GM23338 (cell line): ENCODE measurements around the gene VPS50. TPM values are rescaled to one million over a fixed set of nuclear protein-coding genes. Genes with fewer than 3 reads are reported as not detected.
A peak's percentile ranks its signal among the peaks of the same experiment; 100 is the strongest.

Experiments used
- ATAC-seq: fragments of 200-7000 bp; cut with Tn5 transposase; 3 replicates; pipeline ENCODE4 v1.9.1; 2020
- DNase-seq: peaks from one replicate; pipeline ENCODE4 v3.0.0-alpha.2; 2015; ENCODE audit warnings: low spot score
- H2AFZ ChIP-seq: fragments of 200-600 bp; sonication (generic); 2 replicates; pipeline ENCODE4 v1.8.0; 2016; ENCODE audit warnings: antibody characterized with exemption, mild to moderate bottlenecking, moderate library complexity
- H3F3A ChIP-seq: fragments of 200-600 bp; sonication (generic); replicated peaks from 2 replicates; pipeline ENCODE4 v1.8.0; 2017; ENCODE audit warnings: antibody characterized with exemption, mixed run types, low read depth
- H3K27ac ChIP-seq: fragments of 200-600 bp; sonication (generic); 2 replicates; pipeline ENCODE4 v1.6.1; 2016; ENCODE audit warnings: low read depth
- H3K27me3 ChIP-seq: fragments of 200-600 bp; sonication (generic); 2 replicates; pipeline ENCODE4 v1.8.0; 2016; ENCODE audit warnings: mild to moderate bottlenecking, mixed run types, moderate library complexity; ENCODE audit not compliant: insufficient read depth
- H3K36me3 ChIP-seq: fragments of 200-600 bp; sonication (generic); 2 replicates; pipeline ENCODE4 v1.8.0; 2016; ENCODE audit warnings: mild to moderate bottlenecking; ENCODE audit not compliant: insufficient read depth
- H3K4me1 ChIP-seq: fragments of 200-600 bp; sonication (generic); 2 replicates; pipeline ENCODE4 v1.8.0; 2016; ENCODE audit warnings: mild to moderate bottlenecking, moderate library complexity; ENCODE audit not compliant: insufficient read depth
- H3K4me2 ChIP-seq: fragments of 200-600 bp; sonication (generic); 2 replicates; pipeline ENCODE4 v1.7.1; 2017; ENCODE audit warnings: mixed run types
- H3K4me3 ChIP-seq: fragments of 200-600 bp; sonication (generic); 2 replicates; pipeline ENCODE4 v1.6.1; 2016; ENCODE audit warnings: mixed run types
- H3K79me2 ChIP-seq: fragments of 200-600 bp; sonication (generic); replicated peaks from 2 replicates; pipeline ENCODE4 v1.8.0; 2017; ENCODE audit warnings: mild to moderate bottlenecking; ENCODE audit not compliant: insufficient read depth
- H3K9me2 ChIP-seq: fragments of 200-600 bp; sonication (generic); 2 replicates; pipeline ENCODE4 v1.8.0; 2017; ENCODE audit not compliant: insufficient read depth
- H4K20me1 ChIP-seq: fragments of 200-600 bp; sonication (generic); replicated peaks from 2 replicates; pipeline ENCODE4 v1.8.0; 2017; ENCODE audit warnings: mild to moderate bottlenecking; ENCODE audit not compliant: insufficient read depth
- H3K27ac Mint-ChIP-seq: 2 replicates; pipeline ENCODE4 v1.8.0; 2020; ENCODE audit warnings: inconsistent platforms, mild to moderate bottlenecking, moderate library complexity, mixed read lengths
- H3K27me3 Mint-ChIP-seq: 3 replicates; pipeline ENCODE4 v1.8.0; 2022; ENCODE audit warnings: low read depth, mild to moderate bottlenecking, moderate library complexity, mixed read lengths, inconsistent platforms; ENCODE audit not compliant: insufficient read depth, poor library complexity
- H3K36me3 Mint-ChIP-seq: 3 replicates; pipeline ENCODE4 v1.8.0; 2021; ENCODE audit warnings: low read depth, mild to moderate bottlenecking, inconsistent platforms, moderate library complexity, mixed read lengths
- H3K4me1 Mint-ChIP-seq: 3 replicates; pipeline ENCODE4 v1.8.0; 2020; ENCODE audit warnings: mild to moderate bottlenecking, inconsistent platforms, mixed read lengths
- H3K4me3 Mint-ChIP-seq: 3 replicates; pipeline ENCODE4 v1.8.0; 2021; ENCODE audit warnings: moderate library complexity, mild to moderate bottlenecking, inconsistent platforms, mixed read lengths
- H3K9me3 Mint-ChIP-seq: 3 replicates; pipeline ENCODE4 v1.8.0; 2020; ENCODE audit warnings: moderate library complexity, mild to moderate bottlenecking, inconsistent platforms, mixed read lengths
- CREB1 ChIP-seq: fragments of 250-450 bp; sonication (Bioruptor Pico); IDR thresholded peaks from 2 replicates; pipeline ENCODE4 v1.5.0; 2020; ENCODE audit warnings: low read depth, mild to moderate bottlenecking, moderate library complexity
- EZH2phosphoT487 ChIP-seq: fragments of 200-600 bp; sonication (generic); IDR thresholded peaks from one replicate; pipeline ENCODE4 v1.8.1; 2018; ENCODE audit warnings: antibody characterized with exemption; ENCODE audit not compliant: unreplicated experiment
- POLR2AphosphoS5 ChIP-seq: IDR thresholded peaks from 2 replicates; pipeline ENCODE4 v1.6.1; 2016; ENCODE audit warnings: antibody characterized with exemption, low read depth
- STAT1 ChIP-seq: IDR thresholded peaks from one replicate; pipeline ENCODE4 v1.6.1; 2016; ENCODE audit warnings: antibody characterized with exemption; ENCODE audit not compliant: unreplicated experiment
- ZNF114 ChIP-seq: fragments of 250-450 bp; sonication (Bioruptor Pico); IDR thresholded peaks from 2 replicates; pipeline ENCODE4 v1.5.0; 2020; ENCODE audit warnings: mild to moderate bottlenecking, moderate library complexity
- polyA plus RNA-seq: library from polyadenylated mRNA; unstranded; fragments of >200 nt; fragmentation: Nextera tagmentation; extraction: Ambion mirVana; gene quantifications from 2 replicates; pipeline ENCODE4 v1.2.1, GENCODE V29; 2016
- total RNA-seq: library from RNA; depleted of rRNA; stranded (reverse); fragments of >200 nt; shearing (Covaris generic); gene quantifications from 2 replicates; pipeline ENCODE4 v1.2.3, GENCODE V29; 2014
- TF ChIP-seq, protein P1 (sequence below): fragments of 250-450 bp; sonication (Bioruptor Pico); IDR thresholded peaks from 2 replicates; pipeline ENCODE4 v1.5.0; 2020; ENCODE audit warnings: mild to moderate bottlenecking, moderate library complexity
- TF ChIP-seq, protein P2 (sequence below): IDR thresholded peaks from 2 replicates; pipeline ENCODE4 v1.6.1; 2016; ENCODE audit warnings: antibody characterized with exemption
- TF ChIP-seq, protein P3 (sequence below): IDR thresholded peaks from one replicate; pipeline ENCODE4 v1.6.1; 2018; ENCODE audit warnings: antibody characterized with exemption; ENCODE audit not compliant: unreplicated experiment

VPS50 gene
- total and polyA plus RNA-seq, 2 experiments from 2014 or later = 4.3 to 12.3 TPM

DNA sequence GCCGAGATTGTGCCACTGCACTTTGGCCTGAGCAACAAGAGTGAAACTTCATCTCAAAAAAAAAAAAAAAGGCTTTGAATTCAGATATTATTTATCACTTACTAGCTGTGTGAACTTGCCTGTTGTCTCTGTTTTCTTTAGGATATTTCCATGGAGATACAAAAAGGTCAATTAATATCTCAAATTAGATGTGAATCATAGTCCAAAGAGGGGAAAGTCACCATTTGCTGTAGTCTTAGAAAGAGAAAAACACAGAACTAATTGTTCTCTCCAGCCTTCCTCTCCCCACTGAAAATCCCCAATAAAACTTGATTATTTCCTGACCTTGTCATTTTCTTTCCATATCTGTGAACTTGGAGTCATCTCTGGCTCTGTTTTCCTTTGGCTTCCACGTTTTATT lies 27.1 kb upstream of the VPS50 start (continued):
- TF ChIP-seq, protein P1, sequence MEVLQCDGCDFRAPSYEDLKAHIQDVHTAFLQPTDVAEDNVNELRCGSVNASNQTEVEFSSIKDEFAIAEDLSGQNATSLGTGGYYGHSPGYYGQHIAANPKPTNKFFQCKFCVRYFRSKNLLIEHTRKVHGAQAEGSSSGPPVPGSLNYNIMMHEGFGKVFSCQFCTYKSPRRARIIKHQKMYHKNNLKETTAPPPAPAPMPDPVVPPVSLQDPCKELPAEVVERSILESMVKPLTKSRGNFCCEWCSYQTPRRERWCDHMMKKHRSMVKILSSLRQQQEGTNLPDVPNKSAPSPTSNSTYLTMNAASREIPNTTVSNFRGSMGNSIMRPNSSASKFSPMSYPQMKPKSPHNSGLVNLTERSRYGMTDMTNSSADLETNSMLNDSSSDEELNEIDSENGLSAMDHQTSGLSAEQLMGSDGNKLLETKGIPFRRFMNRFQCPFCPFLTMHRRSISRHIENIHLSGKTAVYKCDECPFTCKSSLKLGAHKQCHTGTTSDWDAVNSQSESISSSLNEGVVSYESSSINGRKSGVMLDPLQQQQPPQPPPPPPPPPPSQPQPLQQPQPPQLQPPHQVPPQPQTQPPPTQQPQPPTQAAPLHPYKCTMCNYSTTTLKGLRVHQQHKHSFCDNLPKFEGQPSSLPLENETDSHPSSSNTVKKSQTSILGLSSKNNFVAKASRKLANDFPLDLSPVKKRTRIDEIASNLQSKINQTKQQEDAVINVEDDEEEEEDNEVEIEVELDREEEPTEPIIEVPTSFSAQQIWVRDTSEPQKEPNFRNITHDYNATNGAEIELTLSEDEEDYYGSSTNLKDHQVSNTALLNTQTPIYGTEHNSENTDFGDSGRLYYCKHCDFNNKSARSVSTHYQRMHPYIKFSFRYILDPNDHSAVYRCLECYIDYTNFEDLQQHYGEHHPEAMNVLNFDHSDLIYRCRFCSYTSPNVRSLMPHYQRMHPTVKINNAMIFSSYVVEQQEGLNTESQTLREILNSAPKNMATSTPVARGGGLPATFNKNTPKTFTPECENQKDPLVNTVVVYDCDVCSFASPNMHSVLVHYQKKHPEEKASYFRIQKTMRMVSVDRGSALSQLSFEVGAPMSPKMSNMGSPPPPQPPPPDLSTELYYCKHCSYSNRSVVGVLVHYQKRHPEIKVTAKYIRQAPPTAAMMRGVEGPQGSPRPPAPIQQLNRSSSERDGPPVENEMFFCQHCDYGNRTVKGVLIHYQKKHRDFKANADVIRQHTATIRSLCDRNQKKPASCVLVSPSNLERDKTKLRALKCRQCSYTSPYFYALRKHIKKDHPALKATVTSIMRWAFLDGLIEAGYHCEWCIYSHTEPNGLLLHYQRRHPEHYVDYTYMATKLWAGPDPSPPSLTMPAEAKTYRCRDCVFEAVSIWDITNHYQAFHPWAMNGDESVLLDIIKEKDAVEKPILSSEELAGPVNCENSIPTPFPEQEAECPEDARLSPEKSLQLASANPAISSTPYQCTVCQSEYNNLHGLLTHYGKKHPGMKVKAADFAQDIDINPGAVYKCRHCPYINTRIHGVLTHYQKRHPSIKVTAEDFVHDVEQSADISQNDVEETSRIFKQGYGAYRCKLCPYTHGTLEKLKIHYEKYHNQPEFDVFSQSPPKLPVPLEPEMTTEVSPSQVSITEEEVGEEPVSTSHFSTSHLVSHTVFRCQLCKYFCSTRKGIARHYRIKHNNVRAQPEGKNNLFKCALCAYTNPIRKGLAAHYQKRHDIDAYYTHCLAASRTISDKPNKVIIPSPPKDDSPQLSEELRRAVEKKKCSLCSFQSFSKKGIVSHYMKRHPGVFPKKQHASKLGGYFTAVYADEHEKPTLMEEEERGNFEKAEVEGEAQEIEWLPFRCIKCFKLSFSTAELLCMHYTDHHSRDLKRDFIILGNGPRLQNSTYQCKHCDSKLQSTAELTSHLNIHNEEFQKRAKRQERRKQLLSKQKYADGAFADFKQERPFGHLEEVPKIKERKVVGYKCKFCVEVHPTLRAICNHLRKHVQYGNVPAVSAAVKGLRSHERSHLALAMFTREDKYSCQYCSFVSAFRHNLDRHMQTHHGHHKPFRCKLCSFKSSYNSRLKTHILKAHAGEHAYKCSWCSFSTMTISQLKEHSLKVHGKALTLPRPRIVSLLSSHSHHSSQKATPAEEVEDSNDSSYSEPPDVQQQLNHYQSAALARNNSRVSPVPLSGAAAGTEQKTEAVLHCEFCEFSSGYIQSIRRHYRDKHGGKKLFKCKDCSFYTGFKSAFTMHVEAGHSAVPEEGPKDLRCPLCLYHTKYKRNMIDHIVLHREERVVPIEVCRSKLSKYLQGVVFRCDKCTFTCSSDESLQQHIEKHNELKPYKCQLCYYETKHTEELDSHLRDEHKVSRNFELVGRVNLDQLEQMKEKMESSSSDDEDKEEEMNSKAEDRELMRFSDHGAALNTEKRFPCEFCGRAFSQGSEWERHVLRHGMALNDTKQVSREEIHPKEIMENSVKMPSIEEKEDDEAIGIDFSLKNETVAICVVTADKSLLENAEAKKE = no peak
- TF ChIP-seq, protein P2, sequence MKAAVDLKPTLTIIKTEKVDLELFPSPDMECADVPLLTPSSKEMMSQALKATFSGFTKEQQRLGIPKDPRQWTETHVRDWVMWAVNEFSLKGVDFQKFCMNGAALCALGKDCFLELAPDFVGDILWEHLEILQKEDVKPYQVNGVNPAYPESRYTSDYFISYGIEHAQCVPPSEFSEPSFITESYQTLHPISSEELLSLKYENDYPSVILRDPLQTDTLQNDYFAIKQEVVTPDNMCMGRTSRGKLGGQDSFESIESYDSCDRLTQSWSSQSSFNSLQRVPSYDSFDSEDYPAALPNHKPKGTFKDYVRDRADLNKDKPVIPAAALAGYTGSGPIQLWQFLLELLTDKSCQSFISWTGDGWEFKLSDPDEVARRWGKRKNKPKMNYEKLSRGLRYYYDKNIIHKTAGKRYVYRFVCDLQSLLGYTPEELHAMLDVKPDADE = no peak
- TF ChIP-seq CREB1 (CRISPR knock-in tag) (no peak), STAT1 (no peak), POLR2AphosphoS5 (no peak), EZH2phosphoT487 (no peak)

DNA sequence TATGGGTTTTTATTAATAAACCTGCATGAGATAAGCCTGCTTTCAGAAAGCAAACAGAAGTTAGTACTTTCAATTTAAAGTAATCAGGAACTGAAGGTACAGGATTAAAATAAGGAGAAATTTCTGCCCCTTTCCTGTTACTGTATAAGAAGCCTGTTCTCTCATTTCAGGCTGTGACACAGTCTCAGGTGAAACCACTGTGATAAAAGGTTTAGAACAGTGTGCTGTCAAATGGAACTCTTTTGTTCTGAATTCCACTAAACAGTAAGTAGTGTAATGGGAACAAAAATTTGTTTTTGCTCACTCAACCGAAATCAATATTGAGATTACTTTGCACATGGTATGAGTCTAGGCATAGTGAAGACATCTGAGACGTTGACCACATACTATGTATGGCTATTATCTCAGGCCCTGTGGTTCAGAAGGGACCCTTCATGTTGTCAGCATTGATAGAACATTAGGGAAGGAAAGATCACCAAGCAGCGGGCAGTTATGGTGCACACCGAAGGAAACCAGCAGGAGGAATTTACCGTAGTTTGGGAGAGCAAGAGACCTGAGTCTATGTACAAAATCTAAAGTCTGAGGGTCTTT lies 20.8 kb upstream of the VPS50 start:
- no peaks in the 10 kb centered on the region for H3K9me2 ChIP-seq
- Mint-ChIP-seq H3K36me3 (no peaks in the 10 kb centered on the region), H3K4me1 (no peaks in the 10 kb centered on the region), H3K4me3 (no peak overlapping the region), H3K27me3 (no peaks in the 10 kb centered on the region), H3K9me3 (no peaks in the 10 kb centered on the region), H3K27ac (no peak overlapping the region)
- DNase-seq = no peak
- H4K20me1 ChIP-seq = no peaks in the 10 kb centered on the region
- H3K79me2 ChIP-seq = no peaks in the 10 kb centered on the region
- no peaks in the 10 kb centered on the region for H3F3A ChIP-seq
- no peak overlapping the region for H3K4me2 ChIP-seq
- H3K36me3 ChIP-seq = no peaks in the 10 kb centered on the region
- no peaks in the 10 kb centered on the region; the same call in 1 of the 2 replicates for H3K27me3 ChIP-seq
- no peaks in the 10 kb centered on the region for H3K4me1 ChIP-seq
- no peak overlapping the region for H3K27ac ChIP-seq
- no peak overlapping the region for H3K4me3 ChIP-seq
- ATAC-seq = no peak
- H2AFZ ChIP-seq = 0 out of 2 replicates have a peak overlapping the region, but pooled peaks have one; percentile 54
- no peak for TF ChIP-seq ZNF114 (CRISPR knock-in tag)
- TF ChIP-seq, protein P2 = no peak
- TF ChIP-seq, protein P3, sequence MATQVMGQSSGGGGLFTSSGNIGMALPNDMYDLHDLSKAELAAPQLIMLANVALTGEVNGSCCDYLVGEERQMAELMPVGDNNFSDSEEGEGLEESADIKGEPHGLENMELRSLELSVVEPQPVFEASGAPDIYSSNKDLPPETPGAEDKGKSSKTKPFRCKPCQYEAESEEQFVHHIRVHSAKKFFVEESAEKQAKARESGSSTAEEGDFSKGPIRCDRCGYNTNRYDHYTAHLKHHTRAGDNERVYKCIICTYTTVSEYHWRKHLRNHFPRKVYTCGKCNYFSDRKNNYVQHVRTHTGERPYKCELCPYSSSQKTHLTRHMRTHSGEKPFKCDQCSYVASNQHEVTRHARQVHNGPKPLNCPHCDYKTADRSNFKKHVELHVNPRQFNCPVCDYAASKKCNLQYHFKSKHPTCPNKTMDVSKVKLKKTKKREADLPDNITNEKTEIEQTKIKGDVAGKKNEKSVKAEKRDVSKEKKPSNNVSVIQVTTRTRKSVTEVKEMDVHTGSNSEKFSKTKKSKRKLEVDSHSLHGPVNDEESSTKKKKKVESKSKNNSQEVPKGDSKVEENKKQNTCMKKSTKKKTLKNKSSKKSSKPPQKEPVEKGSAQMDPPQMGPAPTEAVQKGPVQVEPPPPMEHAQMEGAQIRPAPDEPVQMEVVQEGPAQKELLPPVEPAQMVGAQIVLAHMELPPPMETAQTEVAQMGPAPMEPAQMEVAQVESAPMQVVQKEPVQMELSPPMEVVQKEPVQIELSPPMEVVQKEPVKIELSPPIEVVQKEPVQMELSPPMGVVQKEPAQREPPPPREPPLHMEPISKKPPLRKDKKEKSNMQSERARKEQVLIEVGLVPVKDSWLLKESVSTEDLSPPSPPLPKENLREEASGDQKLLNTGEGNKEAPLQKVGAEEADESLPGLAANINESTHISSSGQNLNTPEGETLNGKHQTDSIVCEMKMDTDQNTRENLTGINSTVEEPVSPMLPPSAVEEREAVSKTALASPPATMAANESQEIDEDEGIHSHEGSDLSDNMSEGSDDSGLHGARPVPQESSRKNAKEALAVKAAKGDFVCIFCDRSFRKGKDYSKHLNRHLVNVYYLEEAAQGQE = no peak
